CD4-positive, alpha-beta T cell treated with Interleukin-10 for 1 hour (primary cell): ENCODE data around the gene OTOA.
"Not testable (repeated sequence)": the region's sequence is repeated elsewhere in the genome, so short reads cannot be mapped to it uniquely, and the experiment has no call there.

ENCODE experiments used
- DNase-seq: peaks from one replicate; pipeline ENCODE4 v3.0.0-alpha.2; 2020

Gene OTOA

GRCh38 chr16:21727344-21727743 lies 63.6 kb downstream of the OTOA start:
- no peak for DNase-seq

GRCh38 chr16:21731233-21731632 lies 67.5 kb downstream of the OTOA start:
- DNase-seq, result not testable (repeated sequence)

- DNase-seq, result not testable (repeated sequence)
These were observed 76.9 kb downstream of the OTOA start for GRCh38 chr16:21740637-21741036.

- DNase-seq, result not testable (repeated sequence)
These were observed 92.7 kb downstream of the OTOA start for GRCh38 chr16:21756192-21757079.

- DNase-seq, result not testable (repeated sequence)
These were observed 93.4 kb downstream of the OTOA start for GRCh38 chr16:21757080-21757671.

GRCh38 chr16:21768280-21768679 lies 104.5 kb downstream of the OTOA start:
- not testable (repeated sequence) for DNase-seq

- not testable (repeated sequence) for DNase-seq
These were observed 105.0 kb downstream of the OTOA start for GRCh38 chr16:21768810-21769209.

GRCh38 chr16:21769284-21769683 lies 105.5 kb downstream of the OTOA start:
- DNase-seq, result not testable (repeated sequence)

GRCh38 chr16:21770584-21770983 lies 106.8 kb downstream of the OTOA start:
- DNase-seq, result not testable (repeated sequence)

GRCh38 chr16:21772547-21773206 lies 108.9 kb downstream of the OTOA start:
- DNase-seq, result not testable (repeated sequence)

GRCh38 chr16:21773207-21773553 lies 109.4 kb downstream of the OTOA start:
- DNase-seq, result not testable (repeated sequence)

GRCh38 chr16:21780525-21780924 lies 116.8 kb downstream of the OTOA start:
- not testable (repeated sequence) for DNase-seq

GRCh38 chr16:21790506-21790905 lies 126.7 kb downstream of the OTOA start:
- not testable (repeated sequence) for DNase-seq

- not testable (repeated sequence) for DNase-seq
These were observed 129.5 kb downstream of the OTOA start for GRCh38 chr16:21793310-21793709.

- DNase-seq, result not testable (repeated sequence)
These were observed 134.8 kb downstream of the OTOA start for GRCh38 chr16:21798601-21799000.

- peak; percentile 51 for DNase-seq
These were observed 138.0 kb downstream of the OTOA start for GRCh38 chr16:21801538-21802374.

- DNase-seq, result not testable (repeated sequence)
These were observed 138.6 kb downstream of the OTOA start for GRCh38 chr16:21802375-21802663.
